ENCODE measurements around the gene ANAPC16. TPM values are rescaled to one million over a fixed set of nuclear protein-coding genes. Genes with fewer than 3 reads are reported as not detected.

ANAPC16 gene
- polyA plus RNA-seq, 2 of the 4 experiments (the other 2 are of a cell fraction) = 75.1 to 165 TPM

DNA sequence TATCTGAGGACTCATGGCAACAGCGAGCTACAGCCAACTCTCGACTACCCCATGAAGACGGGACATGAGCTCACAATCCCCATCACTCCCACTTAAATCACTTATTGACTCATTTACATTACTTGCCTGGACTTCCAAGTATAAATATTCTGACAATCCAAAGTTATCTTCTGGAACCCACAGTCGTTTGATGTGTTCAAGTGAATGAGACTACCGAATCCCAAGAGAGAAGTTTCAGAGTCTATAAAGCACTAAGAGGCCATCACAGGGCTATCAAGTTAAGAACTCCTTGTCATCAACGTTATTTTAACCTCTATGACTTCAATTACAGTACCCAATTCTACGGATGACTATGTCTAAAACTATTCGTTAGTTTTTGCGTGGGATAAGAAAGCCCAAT is 11.5 kb upstream of the ANAPC16 start:
- H3K27ac ChIP-seq = no peak overlapping the region

DNA sequence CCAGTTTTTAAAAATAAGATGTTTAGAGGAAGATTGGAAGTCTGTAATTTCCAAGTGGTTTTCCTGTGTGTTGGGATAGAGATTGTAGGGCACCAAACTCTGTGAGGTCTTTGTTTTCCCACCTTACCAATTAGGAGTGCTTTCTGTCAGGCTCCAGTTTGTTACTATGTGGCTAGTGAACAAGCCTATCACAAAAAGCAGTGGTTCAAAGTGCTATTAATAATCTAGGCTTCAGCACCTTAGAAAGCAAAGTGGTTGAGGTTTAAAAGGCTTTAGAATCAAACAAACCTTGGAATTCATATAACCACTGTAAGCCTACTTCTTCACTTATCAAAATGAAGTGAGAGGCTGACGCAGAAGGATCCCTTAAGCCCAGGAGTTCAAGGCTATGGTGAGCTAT is 11.1 kb upstream of the ANAPC16 start:
- no peak for ATAC-seq
- TF ChIP-seq FOSB (CRISPR knock-in tag; IDR thresholded peaks at IDR 0.05) = no peak
- TF ChIP-seq KDM5A (IDR thresholded peaks at IDR 0.05) = no peak
- TF ChIP-seq PHF8 (IDR thresholded peaks at IDR 0.05; ENCODE audit: borderline replicate concordance, low read depth) = no peak
- no peak for TF ChIP-seq E2F6 (IDR thresholded peaks at IDR 0.05; ENCODE audit: borderline replicate concordance, low read depth)
- no peak for TF ChIP-seq JUN (IDR thresholded peaks at IDR 0.05)
- no peak for TF ChIP-seq BCL3 (IDR thresholded peaks at IDR 0.05)
- TF ChIP-seq TFCP2L1 (CRISPR knock-in tag; IDR thresholded peaks at IDR 0.05) = no peak
- no peak for TF ChIP-seq REST (IDR thresholded peaks at IDR 0.05)
- TF ChIP-seq CBX2 (IDR thresholded peaks at IDR 0.05; ENCODE audit: borderline replicate concordance, low read depth) = no peak
- WGBS (ENCODE audit: missing lambda C conversion rate) = 100% methylated on average over 1 of the region's 1 CpG
- no peak for DNase-seq (ENCODE audit: low read depth in 1 of 2, low spot score in 1 of 2)
- H3K4me1 ChIP-seq = no peaks in the 10 kb centered on the region
- no peak for FAIRE-seq
- ChIA-PET POLR2A (no interaction called here), CTCF (interaction anchor here (0.7 kb wide), 1 partner anchor 79 kb away, joined by 3 read pairs; no protein-coding TSS in a partner anchor)
- H3K27ac ChIP-seq = no peak overlapping the region
- no peak overlapping the region for H3K4me3 ChIP-seq
- H3K9me3 ChIP-seq = no peaks in the 10 kb centered on the region
- no peak overlapping the region for H3K4me2 ChIP-seq

More for the DNA sequence above, 11.5 kb upstream of the ANAPC16 start:
- FAIRE-seq (no peak), ATAC-seq (no peak), DNase-seq (ENCODE audit: low read depth in 1 of 2, low spot score in 1 of 2) (no peak)
- POLR2A ChIA-PET = no interaction called here
- Histone ChIP-seq H3K9me3 (no peaks in the 10 kb centered on the region), H3K4me1 (no peaks in the 10 kb centered on the region), H3K4me3 (no peak overlapping the region), H3K4me2 (no peak overlapping the region)
- TF ChIP-seq, protein P1, sequence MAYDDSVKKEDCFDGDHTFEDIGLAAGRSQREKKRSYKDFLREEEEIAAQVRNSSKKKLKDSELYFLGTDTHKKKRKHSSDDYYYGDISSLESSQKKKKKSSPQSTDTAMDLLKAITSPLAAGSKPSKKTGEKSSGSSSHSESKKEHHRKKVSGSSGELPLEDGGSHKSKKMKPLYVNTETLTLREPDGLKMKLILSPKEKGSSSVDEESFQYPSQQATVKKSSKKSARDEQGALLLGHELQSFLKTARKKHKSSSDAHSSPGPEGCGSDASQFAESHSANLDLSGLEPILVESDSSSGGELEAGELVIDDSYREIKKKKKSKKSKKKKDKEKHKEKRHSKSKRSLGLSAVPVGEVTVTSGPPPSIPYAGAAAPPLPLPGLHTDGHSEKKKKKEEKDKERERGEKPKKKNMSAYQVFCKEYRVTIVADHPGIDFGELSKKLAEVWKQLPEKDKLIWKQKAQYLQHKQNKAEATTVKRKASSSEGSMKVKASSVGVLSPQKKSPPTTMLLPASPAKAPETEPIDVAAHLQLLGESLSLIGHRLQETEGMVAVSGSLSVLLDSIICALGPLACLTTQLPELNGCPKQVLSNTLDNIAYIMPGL (CRISPR knock-in tag; IDR thresholded peaks at IDR 0.05; ENCODE audit: borderline replicate concordance) = no peak
- TF ChIP-seq HOXA7 (CRISPR knock-in tag; IDR thresholded peaks at IDR 0.05) = no peak
- no peak for TF ChIP-seq POLR2AphosphoS2 (conservative IDR thresholded peaks at IDR 0.05; ENCODE audit: low read length)
- no peak for TF ChIP-seq CBX8 (IDR thresholded peaks at IDR 0.05)
- no peak for TF ChIP-seq EHMT2 (IDR thresholded peaks at IDR 0.05; ENCODE audit: low read depth)
- TF ChIP-seq, protein P2, sequence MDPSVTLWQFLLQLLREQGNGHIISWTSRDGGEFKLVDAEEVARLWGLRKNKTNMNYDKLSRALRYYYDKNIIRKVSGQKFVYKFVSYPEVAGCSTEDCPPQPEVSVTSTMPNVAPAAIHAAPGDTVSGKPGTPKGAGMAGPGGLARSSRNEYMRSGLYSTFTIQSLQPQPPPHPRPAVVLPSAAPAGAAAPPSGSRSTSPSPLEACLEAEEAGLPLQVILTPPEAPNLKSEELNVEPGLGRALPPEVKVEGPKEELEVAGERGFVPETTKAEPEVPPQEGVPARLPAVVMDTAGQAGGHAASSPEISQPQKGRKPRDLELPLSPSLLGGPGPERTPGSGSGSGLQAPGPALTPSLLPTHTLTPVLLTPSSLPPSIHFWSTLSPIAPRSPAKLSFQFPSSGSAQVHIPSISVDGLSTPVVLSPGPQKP (IDR thresholded peaks at IDR 0.05; ENCODE audit: low read depth, low read length) = no peak
- no peak for TF ChIP-seq EHF (CRISPR knock-in tag; IDR thresholded peaks at IDR 0.05)
- TF ChIP-seq CEBPB (IDR thresholded peaks at IDR 0.05) = no peak
- no peak for TF ChIP-seq CHD4 (IDR thresholded peaks at IDR 0.05; ENCODE audit: borderline replicate concordance)
- TF ChIP-seq GATA3 (IDR thresholded peaks at IDR 0.05; ENCODE audit: borderline replicate concordance) = no peak
- no peak for TF ChIP-seq ZFP36 (IDR thresholded peaks at IDR 0.05; ENCODE audit: borderline replicate concordance, partially characterized antibody)
- TF ChIP-seq E2F6 (IDR thresholded peaks at IDR 0.05; ENCODE audit: borderline replicate concordance, low read depth) = no peak
- TF ChIP-seq RCOR1 (IDR thresholded peaks at IDR 0.05; ENCODE audit: low read depth, low read length) = no peak
- TF ChIP-seq SMC3 (IDR thresholded peaks at IDR 0.05) = no peak
- no peak for TF ChIP-seq NPAS2 (CRISPR knock-in tag; IDR thresholded peaks at IDR 0.05; ENCODE audit: borderline replicate concordance)
- CTCF ChIA-PET = interaction anchor here (0.7 to 1.7 kb wide), 3 partner anchors 9 to 308 kb away, joined by 3 to 4 read pairs (median 3); no protein-coding TSS in a partner anchor
- WGBS (ENCODE audit: missing lambda C conversion rate) = 89% methylated on average over 9 of the region's 9 CpGs

All from A549 (cell line).